ENCODE results near the gene ZFAND6. TPM values are rescaled to one million over a fixed set of nuclear protein-coding genes. Genes with fewer than 3 reads are reported as not detected.
A peak's percentile ranks its signal among the peaks of the same experiment; 100 is the strongest.

Gene ZFAND6
- total RNA-seq, 1 donor from 2014 or later, result 205 TPM

DNA sequence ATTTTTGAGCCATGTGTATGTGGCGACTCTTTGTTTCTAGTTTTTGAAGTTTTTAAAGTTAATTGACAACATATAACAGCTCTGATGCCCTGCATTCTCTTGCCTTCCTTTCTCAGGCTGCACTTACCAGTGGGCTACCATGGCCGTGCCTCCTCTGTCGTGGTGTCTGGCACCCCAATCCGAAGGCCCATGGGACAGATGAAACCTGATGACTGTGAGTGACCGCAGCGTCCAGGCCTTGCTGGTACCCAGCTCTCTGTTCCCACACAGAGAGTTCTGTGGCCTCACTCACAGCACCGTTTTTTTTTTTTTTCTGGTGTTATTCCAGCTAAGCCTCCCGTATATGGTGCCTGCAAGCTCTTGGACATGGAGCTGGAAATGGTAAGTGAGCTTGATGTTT lies 108.5 kb downstream of the ZFAND6 start:
- no peak for DNase-seq (ENCODE audit: low read depth in 2 of 2)

DNA sequence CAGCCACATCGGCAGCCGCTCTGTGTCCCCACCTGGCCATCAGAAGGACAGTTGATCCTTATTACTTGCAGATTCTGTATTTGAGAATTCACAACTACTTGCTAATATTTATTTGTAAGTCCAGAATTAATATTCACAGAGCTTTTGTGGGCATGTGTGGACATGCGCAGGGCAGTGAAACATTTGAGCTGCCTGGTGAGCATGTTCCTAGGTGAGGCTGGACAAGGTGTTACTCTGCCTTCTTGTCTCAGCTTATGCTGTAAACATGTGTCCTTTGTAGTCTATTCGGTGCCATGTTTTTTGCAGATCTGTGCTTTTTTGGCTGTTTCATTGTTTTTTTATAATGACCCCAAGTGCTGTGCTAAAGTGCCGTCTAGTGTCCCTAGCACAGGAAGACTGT lies 108.9 kb downstream of the ZFAND6 start:
- DNase-seq (ENCODE audit: low read depth in 2 of 2), result no peak

DNA sequence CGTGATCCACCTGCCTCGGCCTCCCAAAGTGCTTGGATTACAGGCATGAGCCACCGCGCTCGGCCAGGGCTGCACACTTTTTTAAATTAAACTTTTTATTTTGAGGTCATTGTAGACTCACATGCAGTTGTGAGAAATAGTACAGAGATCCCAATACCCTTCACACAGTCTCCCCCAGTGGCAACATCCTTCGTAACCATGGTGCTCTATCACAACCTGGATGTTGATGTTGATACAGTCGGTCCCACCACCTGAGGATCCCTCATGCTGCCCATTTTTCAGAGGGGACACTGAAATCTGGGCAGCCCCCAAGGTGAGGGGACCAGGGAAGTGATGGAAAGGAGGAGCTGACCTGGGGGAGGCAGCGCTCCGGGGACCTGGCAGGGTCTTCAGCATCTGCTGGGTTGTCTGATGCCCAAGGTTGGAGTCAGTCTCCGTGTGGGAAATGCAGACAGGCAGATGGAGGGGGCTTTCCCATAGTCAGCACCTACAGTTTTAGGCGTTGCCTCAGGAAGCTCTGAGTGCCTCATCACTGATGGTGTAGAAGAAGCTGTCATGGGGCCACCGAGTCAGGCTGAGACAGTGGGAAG lies 110.4 kb downstream of the ZFAND6 start:
- DNase-seq (ENCODE audit: low read depth in 2 of 2), result no peak

DNA sequence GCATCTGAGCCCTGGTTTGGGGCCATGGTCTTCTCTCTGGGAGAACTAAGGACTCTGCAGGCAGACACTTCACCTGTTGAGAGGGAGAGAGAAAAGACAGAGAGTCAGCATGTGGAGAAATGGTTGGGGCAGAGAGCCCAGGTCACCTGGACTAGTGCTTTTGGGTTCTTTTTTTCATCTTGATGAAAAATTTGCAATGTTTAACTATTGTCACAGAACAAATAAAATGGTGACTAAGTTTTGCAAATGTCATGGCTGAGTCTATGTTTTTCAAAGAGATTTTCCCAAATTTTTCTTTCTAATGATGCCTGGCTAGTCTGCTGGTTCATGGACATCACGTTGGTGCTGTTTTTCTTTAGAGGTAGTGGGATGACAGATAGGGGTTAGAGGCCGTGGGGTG lies 111.1 kb downstream of the ZFAND6 start:
- no peak for DNase-seq (ENCODE audit: low read depth in 2 of 2)

DNA sequence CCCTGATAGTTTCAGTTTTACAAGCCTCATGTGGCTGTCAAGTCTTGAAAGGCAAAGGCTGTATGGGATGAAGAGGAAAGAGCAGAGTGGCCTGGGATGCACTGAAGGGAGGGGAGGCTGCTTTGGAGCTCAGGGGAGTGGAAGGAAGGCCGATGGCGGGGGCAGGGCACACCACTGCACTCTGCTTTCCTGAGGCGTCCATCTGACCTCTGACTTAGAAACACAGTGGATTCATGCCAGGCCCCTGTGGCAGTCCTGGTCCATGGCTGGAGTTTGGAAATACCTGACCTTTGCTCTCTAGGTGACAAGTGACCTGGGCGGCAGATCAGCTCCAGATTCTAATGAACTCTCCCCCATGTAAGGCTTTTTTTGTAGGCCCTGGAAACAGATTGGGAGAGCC lies 112.3 kb downstream of the ZFAND6 start:
- DNase-seq (ENCODE audit: low read depth in 2 of 2), result no peak

DNA sequence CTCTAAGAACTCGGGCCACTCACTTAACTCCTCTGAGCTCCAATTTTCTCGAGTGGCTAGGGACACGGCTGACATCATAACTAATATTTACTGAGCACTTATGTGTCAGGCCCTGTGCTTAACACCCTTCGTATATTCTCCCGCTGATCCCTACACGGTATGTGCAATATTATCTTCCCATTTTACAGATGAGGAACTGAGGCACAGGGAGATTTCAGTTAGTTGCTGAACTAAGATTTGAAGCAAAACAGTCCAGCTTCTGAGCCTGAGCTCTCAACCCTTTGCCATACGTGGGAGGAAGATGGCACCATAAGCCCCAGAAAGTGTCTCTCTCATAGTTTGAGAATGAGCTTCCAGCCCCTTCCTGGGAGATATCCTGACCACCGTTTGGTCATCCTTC lies 112.9 kb downstream of the ZFAND6 start:
- DNase-seq (ENCODE audit: low read depth in 2 of 2), result no peak

DNA sequence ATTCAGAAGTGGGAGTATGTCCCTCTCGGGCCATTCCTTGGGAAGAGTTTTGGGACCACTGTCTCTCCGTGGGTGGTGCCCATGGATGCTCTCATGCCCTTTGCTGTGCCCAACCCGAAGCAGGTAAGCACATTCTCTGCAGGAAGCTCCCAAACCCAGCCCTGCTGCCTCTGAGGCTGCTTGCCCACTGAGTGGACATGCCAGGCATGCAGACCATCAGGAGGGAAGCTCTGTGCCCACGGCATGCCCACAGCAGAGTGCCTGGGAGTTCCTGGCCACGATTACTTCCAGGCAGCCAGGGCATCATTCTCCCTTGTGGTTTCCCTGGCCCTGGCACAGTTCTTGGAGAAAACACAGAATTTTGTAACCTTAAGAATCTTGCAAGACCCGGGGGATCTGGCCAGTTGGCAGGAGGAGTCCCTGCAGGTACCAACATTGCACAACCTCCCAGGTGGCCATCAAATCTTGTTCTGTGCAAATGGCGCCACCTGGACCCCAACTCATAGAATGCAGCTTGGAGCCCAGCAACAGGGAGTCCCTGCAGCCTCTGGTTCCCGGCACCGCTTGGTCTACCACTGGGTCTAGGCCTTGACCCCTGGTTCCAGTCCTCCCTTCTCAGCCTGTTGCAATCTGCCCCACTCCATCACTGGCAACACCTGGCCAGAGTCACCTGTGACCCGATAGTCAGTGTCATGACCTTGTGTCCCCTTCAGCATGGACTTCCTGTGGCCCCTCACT lies 113.7 kb downstream of the ZFAND6 start:
- DNase-seq (ENCODE audit: low read depth in 2 of 2), result peak; percentile 67 to 82

DNA sequence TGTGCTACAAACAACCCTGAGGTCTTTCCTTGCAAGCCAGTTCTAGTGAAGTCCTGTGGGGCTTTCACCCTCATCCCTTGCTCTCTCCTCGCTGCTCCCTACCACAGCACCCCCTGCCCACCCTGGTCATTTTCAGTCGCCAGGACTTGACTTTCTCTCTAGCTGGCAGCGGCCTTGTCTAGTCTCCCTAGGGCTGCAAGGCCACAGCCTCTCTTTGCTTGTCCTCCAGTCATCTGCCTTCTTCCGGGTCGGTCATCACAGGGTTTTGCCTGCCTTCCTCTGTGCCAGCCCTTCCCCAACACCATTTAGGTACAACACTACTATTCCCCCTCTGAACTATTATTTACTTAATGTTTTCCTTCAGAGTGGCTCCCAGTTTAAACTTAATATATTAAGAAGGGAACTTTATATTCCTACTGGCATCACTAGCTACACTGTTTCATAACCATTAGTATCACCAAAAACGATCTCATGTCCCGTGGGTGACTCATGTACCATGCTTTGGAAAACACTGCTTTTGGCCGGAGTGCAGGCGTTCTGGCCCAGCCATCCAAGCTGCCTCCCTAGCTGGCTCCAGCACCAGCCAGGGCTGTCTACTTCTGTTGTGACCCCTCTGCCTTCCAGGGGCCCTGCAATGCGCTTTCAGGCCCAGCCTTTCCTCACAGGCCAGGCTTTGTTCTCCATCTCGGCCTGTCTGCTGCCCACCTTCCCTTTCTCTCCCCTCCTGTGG lies 114.7 kb downstream of the ZFAND6 start:
- peak; percentile 59 to 66 for DNase-seq (ENCODE audit: low read depth in 2 of 2)

DNA sequence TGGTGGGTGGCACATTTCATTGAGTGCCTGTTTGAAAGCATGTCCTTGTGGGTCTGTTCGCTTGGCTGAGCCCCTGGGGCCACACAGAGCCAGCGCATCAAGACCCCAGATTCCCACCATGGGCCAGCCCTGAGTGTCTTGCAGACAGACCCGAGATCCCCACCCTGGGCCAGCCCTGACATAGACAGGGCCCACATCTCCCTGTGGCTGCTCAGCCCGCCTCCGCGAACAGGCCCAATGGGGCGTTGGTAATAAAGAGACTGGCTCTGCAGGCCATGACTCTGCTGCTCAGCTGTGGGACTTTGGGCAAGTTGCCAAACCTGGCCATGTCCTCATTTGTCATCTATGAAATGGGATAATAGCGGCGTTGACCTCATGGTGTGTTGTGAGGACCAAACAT lies 116.0 kb downstream of the ZFAND6 start:
- DNase-seq (ENCODE audit: low read depth in 2 of 2), result no peak

DNA sequence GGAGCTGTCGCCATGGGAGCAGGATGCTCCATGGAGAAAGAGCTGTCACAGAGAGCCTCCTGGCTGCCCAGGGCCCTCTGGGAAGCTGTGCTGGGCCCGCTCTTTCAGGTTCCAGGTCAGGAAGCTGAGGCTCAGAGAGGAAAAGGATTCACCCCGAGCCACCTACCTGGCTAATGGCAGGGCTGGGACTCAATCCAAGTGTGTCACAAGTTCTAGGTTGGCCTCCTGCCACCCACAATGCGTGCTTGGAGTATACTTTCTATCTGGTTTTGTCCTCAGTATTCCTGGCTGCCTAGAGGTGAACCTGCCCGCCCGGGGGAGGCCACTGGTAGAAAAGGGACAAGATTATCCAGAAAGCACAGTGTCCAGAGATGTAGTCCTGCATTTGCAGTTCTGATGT lies 117.0 kb downstream of the ZFAND6 start:
- DNase-seq (ENCODE audit: low read depth in 2 of 2), result peak in 1 of 2 donors; percentile 55

DNA sequence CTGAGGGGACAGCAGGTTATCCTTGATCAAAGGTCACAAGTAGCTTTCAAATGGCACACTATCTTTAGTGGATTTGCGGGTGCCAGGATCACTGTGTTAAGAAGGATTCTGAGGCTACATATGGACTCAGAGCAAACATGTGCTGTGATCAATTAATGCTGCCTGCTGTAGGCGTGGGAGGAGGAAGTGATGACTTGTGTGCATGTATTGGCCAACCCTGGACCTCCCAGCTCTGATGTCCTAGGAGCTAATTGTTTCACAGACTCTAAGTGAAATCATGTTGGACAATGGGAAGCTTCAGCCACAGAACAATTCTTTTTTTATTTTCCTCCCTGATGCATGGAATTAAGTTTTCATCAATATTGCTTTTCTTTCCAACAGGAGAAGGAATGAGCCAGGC lies 117.7 kb downstream of the ZFAND6 start:
- DNase-seq (ENCODE audit: low read depth in 2 of 2), result peak in 1 of 2 donors; percentile 28

DNA sequence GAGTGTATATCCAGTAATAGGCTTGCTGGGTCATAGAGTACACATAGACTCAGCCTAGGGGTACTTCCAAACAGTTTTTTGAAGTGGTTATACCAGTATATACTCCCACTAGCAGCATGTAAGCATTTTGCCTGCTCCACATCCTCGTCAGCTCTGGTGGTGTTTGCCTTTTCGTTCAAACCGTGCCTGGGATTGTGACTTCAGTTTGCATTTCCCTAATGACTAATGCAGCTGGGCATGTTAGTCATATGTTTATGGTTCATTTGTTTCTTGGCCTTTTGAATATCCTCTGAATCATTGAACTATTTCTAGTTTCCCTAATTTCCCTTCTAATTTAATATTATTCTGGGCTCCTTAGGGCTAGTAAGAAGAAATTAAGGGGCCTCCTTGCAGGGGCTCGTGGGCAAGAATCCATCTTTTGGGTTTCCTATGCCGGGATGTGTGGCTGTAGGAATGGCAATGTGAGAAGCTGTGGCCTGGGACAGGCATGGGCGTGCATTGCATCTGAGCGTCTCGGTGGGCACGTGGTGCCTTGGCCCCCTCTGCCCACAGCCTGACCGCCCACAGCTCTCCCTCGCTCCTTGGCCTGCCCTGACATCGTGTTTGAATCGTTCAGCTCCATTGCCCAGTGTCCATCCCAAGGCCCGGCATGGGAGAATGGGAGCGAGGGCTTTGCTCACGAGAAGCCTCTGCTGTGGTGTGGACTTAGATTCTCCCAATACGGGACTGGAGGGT lies 119.7 kb downstream of the ZFAND6 start:
- DNase-seq (ENCODE audit: low read depth in 2 of 2), result peak; percentile 55 to 94

DNA sequence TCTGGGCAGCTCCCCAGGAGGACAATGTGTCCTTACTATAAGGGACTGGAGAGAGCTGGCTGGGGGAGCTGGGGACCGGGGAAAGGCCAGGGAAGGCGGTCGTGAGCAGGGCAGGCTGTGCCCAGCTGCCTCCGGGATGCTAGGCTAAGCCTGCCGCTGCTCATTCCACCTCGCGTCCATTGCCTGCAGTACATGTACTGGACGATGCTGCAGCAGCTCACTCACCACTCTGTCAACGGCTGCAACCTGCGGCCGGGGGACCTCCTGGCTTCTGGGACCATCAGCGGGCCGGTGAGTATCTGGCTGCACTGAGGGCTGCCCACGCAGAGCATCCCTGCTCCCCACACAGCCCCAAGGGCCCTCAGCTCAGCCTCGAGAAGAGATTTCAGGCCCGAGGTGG lies 120.5 kb downstream of the ZFAND6 start:
- no peak for DNase-seq (ENCODE audit: low read depth in 2 of 2)

DNA sequence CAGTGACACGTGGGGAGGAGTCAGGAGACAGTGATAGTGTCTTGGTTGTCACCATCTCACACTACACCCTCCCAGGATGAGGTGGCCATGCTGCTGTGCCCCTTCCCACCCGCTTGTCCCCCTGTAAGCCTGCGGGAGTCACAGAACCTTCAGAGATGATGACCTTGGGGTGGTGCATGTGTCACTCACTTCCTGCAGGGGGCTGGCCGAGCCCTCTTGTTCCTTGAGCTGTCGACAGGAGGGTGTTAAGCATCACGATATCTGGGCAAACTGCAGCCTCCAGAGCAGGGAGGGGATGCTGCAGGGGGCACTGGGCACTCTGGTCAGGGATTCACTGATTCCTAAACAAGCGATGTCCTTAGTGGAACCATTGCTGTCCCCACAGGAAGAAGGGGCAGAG lies 121.0 kb downstream of the ZFAND6 start:
- DNase-seq (ENCODE audit: low read depth in 2 of 2), result no peak

DNA sequence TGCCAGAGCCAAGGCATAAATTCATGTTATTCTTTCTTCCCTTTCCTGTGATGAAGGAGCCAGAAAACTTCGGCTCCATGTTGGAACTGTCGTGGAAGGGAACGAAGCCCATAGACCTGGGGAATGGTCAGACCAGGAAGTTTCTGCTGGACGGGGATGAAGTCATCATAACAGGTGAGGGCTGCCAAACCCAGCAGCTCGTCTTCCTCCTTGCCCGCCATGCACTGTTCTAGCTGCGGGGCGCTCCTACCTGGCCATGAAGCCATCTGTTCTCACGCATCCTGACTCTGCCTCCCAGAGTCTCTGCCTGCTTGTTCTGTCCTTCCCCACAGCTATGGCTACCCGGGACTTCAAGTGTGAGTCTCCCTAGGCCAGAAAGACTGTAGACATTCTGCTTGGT lies 121.5 kb downstream of the ZFAND6 start:
- no peak for DNase-seq (ENCODE audit: low read depth in 2 of 2)

DNA sequence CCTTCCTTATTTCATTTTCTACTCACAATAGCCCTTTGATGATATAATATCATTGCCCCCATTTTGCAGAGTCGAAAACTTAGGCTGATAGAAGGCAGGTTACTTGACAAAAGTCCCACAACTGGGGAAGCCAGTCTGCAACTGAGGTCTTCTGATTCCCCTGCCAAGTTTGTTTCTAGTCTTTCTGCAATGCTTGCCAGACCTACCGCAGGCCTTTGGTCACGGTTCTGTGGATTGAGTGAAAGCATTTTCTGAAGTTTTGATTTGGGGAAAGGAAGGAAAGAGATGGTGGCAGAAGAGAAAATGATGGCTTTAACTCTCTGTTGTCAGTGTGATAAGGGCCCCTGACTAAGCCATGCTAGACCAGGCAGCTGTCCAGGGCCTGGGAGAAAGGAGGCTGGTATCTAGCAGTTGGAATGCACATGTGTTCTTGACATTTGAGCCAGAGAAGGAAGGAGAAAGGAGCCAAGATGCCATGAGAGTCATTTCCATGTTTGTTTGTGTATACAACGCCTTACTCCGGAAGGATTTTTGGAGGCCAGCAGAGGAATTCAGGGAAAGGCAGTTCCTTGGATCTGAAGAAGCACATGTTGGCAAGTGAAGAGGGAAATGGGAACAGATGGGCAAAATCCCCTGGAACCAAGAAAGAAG lies 123.3 kb downstream of the ZFAND6 start:
- peak in 1 of 2 donors; percentile 73 for DNase-seq (ENCODE audit: low read depth in 2 of 2)

DNA sequence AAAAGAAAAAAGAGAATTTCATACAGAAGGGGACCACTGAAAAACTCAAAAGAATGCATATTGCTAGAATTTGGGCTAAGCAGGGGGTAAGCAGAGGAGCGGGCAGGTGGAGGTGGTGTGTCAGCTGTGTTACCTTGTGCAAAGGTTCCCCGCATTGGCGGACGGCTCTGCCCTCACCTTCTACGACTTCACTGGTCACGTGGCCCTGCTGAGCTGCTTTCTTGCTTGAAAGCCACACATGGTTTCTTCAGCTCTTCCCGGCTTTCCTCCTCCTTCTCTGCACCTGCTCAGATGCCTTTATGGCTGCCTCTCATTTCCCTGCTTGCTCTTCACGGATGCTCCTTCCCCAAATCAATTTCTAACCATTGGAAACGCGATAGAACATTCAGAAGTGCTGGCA lies 123.8 kb downstream of the ZFAND6 start:
- no peak for DNase-seq (ENCODE audit: low read depth in 2 of 2)

DNA sequence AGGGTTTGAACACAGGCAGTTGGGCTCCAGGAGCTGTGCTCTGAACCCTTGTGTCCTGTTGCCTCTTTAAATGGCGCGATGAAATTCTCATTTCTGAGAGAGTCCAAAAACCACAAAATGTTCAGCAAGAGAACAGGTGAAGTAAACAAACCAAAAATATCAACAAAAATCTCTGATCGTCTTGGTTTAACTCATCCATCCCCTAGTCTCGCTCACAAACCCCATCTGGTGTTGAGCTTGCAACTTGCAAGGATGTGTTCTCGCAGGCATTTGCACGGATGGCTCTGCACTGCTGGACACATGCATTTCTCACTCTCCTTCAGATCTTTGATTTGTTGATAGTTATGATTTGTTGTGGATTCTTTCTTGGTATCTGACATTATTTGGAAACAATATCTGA lies 124.4 kb downstream of the ZFAND6 start:
- peak in 1 of 2 donors; percentile 19 for DNase-seq (ENCODE audit: low read depth in 2 of 2)

DNA sequence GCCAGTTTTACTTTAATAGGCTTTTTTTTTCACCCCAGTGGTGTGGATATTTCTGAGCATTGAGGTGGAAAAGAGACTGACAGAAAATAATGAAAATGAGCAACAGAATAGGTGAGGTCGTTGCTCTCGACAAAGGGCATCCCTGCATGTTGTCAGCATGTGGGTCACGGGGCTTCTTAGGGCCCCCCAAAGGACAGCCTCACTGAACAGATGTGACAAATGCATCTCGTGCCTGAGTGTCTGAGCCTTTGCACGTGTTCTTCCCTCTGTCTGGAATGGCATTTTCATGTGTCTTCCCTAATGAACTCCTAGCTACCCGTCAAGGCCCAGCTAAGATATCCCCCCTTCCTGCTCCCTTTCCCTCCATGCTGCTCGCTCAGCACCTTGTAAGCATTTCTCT lies 125.1 kb downstream of the ZFAND6 start:
- DNase-seq (ENCODE audit: low read depth in 2 of 2), result no peak

DNA sequence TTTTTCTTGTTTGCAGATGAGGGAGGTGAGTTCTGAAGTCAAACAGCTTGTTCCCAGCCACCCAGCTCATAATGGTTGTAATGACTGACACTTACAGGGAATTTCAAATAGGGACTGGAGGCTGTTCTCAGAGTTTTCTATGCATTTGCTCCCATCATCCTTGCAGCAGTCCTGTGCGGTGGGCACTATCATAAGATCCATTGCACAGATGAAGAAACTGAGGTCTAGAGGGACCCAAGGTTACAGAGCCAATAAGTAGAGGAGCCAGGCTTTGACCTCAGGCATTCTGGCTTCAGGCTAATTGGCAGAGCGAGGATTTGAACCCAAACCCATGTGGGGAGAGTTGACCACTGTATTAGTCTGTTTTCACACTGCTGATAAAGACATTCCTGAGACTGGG lies 125.7 kb downstream of the ZFAND6 start:
- no peak for DNase-seq (ENCODE audit: low read depth in 2 of 2)

DNA sequence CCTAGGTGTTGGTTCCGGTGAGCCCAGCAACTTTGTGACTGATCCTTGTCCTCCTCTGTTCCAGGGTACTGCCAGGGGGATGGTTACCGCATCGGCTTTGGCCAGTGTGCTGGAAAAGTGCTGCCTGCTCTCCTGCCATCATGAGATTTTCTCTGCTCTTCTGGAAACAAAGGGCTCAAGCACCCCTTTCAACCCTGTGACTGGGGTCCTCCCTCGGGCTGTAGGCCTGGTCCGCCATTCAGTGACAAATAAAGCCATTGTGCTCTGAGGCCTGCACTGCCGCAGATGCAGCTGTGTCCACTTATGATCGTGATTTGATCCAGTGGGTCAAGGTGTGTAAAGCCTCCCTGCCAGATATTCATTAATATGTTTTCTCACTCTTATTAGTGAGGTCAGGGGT lies 126.6 kb downstream of the ZFAND6 start:
- no peak for DNase-seq (ENCODE audit: low read depth in 2 of 2)

DNA sequence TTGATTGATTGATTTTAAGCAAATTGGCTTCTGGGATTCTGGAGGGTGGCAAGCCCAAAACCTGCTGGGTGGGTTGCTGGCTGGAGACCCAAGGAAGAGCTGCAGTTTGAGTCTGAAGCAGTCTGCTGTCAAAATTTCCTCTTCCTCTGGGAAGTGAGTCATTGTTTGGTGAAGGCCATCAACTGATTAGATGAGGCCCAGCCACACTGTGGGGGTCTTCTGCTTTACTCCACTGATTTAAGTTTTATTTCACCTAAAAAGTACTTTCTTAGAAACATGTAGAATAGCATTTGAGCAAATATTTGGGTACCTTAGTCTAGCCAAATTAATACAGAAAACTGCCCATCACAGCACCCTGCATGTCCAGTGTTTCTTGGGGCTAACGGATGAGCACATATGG lies 127.1 kb downstream of the ZFAND6 start:
- no peak for DNase-seq (ENCODE audit: low read depth in 2 of 2)

All from lung microvascular endothelial cell (primary cell).